OCI-LY7 (cell line): ENCODE results near the gene LDHAL6A. TPM values are rescaled to one million over a fixed set of nuclear protein-coding genes. Genes with fewer than 3 reads are reported as not detected.

Experiments
- BruUV-seq: library from RNA; stranded (reverse); fragments of 400-500 nt; replicated peaks from 2 replicates; lab custom pipeline; 2021; lab: Mats Ljungman, UMichigan
- CTCF ChIA-PET: fragments of 300-600 bp; sonication (Branson Sonifier 250); formaldehyde crosslinking; loops from one replicate; lab custom pipeline; 2022; ENCODE audit warnings: antibody characterized with exemption; ENCODE audit not compliant: unreplicated experiment; lab: Charles Lee
- POLR2A ChIA-PET: fragments of 300-600 bp; sonication (Branson Sonifier 250); formaldehyde crosslinking; loops from one replicate; lab custom pipeline; 2022; ENCODE audit warnings: antibody characterized with exemption; lab: Charles Lee
- DNase-seq: peaks from one replicate; pipeline ENCODE4 v3.0.0-alpha.2; 2015; ENCODE audit warnings: low spot score
- H2AFZ ChIP-seq: fragments of 200-600 bp; sonication (generic), shearing (Covaris generic); 2 replicates; pipeline ENCODE4 v1.6.1; 2014; ENCODE audit warnings: mild to moderate bottlenecking, antibody characterized with exemption, low read length, moderate library complexity
- H3K27ac ChIP-seq: fragments of 200-600 bp; sonication (generic); 2 replicates; pipeline ENCODE4 v1.5.1; 2014; ENCODE audit warnings: mixed run types, low read depth, mild to moderate bottlenecking, moderate library complexity, low read length, inconsistent platforms; ENCODE audit not compliant: poor library complexity, severe bottlenecking
- H3K36me3 ChIP-seq: fragments of 200-600 bp; sonication (generic); 2 replicates; pipeline ENCODE4 v1.6.1; 2014; ENCODE audit warnings: mild to moderate bottlenecking, antibody characterized with exemption, low read length, moderate library complexity, mixed read lengths; ENCODE audit not compliant: insufficient read depth
- H3K4me1 ChIP-seq: fragments of 200-600 bp; sonication (generic); 2 replicates; pipeline ENCODE4 v1.5.1; 2014; ENCODE audit warnings: mild to moderate bottlenecking, low read length; ENCODE audit not compliant: insufficient read depth, poor library complexity, severe bottlenecking
- H3K4me2 ChIP-seq: fragments of 200-600 bp; sonication (generic); 2 replicates; pipeline ENCODE4 v1.6.1; 2014; ENCODE audit warnings: mild to moderate bottlenecking, low read length
- H3K4me3 ChIP-seq: fragments of 200-600 bp; sonication (generic); 2 replicates; pipeline ENCODE4 v1.5.1; 2014; ENCODE audit warnings: mild to moderate bottlenecking, low read depth, low read length; ENCODE audit not compliant: poor library complexity, severe bottlenecking
- H3K79me2 ChIP-seq: fragments of 200-600 bp; sonication (generic); 2 replicates; pipeline ENCODE4 v1.6.1; 2016; ENCODE audit warnings: low read depth, mild to moderate bottlenecking, low read length, moderate library complexity, mixed read lengths; ENCODE audit not compliant: insufficient read depth
- H3K9me2 ChIP-seq: fragments of 200-600 bp; sonication (generic); 2 replicates; pipeline ENCODE4 v1.6.1; 2016; ENCODE audit warnings: mild to moderate bottlenecking, low read length, mixed read lengths; ENCODE audit not compliant: insufficient read depth
- H3K9me3 ChIP-seq: fragments of 200-600 bp; sonication (generic); 2 replicates; pipeline ENCODE4 v1.6.1; 2014; ENCODE audit warnings: mild to moderate bottlenecking, mixed run types, low read length, mixed read lengths
- H4K20me1 ChIP-seq: fragments of 200-600 bp; sonication (generic); 2 replicates; pipeline ENCODE4 v1.6.1; 2014; ENCODE audit warnings: mild to moderate bottlenecking, antibody characterized with exemption, low read length, moderate library complexity, mixed read lengths; ENCODE audit not compliant: insufficient read depth
- CTCF ChIP-seq: fragments of 200-600 bp; sonication (generic); conservative IDR thresholded peaks from 2 replicates; pipeline ENCODE4 v1.5.1; 2014; ENCODE audit warnings: mild to moderate bottlenecking, antibody characterized with exemption, low read length, moderate library complexity, mixed read lengths
- EZH2phosphoT487 ChIP-seq: fragments of 200-600 bp; sonication (generic); IDR thresholded peaks from 2 replicates; pipeline ENCODE4 v1.6.1; 2018; ENCODE audit warnings: low read depth, borderline replicate concordance, mild to moderate bottlenecking, mixed run types, antibody characterized with exemption, low read length, moderate library complexity, mixed read lengths
- intact Hi-C: fragments of 100-400 bp; cut with micrococcal nuclease; formaldehyde crosslinking; loops from one replicate; pipeline ENCODE4 v1.10.0; 2022; ENCODE audit not compliant: unreplicated experiment
- total RNA-seq, 2 experiments: library from RNA; depleted of rRNA in 1 of 2; stranded (reverse); fragments of >200 nt in 1 of 2; shearing (Covaris generic) in 1 of 2; gene quantifications; 2 replicates each; pipeline ENCODE4 v1.2.3, GENCODE V29; 2014 to 2022

The LDHAL6A gene
- total RNA-seq, 2 experiments from 2014 or later, result not detected

GRCh38 chr11:18491924-18492323 is 36.3 kb downstream of the LDHAL6A start:
- no peak for DNase-seq
- no peak overlapping the region for H3K4me2 ChIP-seq
- H3K27ac ChIP-seq, result no peak overlapping the region
- H3K36me3 ChIP-seq, result peaks cover 91% of the 10 kb centered on the region
- H3K9me2 ChIP-seq, result no peaks in the 10 kb centered on the region
- H3K9me3 ChIP-seq, result no peaks in the 10 kb centered on the region
- peaks cover 3% of the 10 kb centered on the region for H3K4me1 ChIP-seq
- POLR2A ChIA-PET, result interaction anchor here (0.5 to 0.9 kb wide), 2 partner anchors 16 to 69 kb away, joined by 3 to 4 read pairs; no protein-coding TSS in a partner anchor
- H4K20me1 ChIP-seq, result 0 out of 2 replicates have a peak, but pooled peaks cover 4% of the 10 kb centered on the region
- no peak overlapping the region for H3K4me3 ChIP-seq
- no TSS peak for BruUV-seq
- intact Hi-C loops, result loop anchor here (1.0 kb wide), 1 partner anchor 30 kb away; no protein-coding TSS in a partner anchor
- H2AFZ ChIP-seq, result no peak overlapping the region
- TF ChIP-seq CTCF (no peak), EZH2phosphoT487 (no peak)
- CTCF ChIA-PET, result no interaction called here
- H3K79me2 ChIP-seq, result no peaks in the 10 kb centered on the region

- intact Hi-C loops, result loop anchor here (1.0 kb wide), 1 partner anchor 29 kb away; no protein-coding TSS in a partner anchor
- Histone ChIP-seq H2AFZ (no peak overlapping the region), H4K20me1 (no peaks in the 10 kb centered on the region), H3K36me3 (peaks cover 90% of the 10 kb centered on the region), H3K79me2 (no peaks in the 10 kb centered on the region), H3K9me3 (no peaks in the 10 kb centered on the region), H3K9me2 (no peaks in the 10 kb centered on the region), H3K27ac (no peak overlapping the region), H3K4me2 (no peak overlapping the region), H3K4me1 (peaks cover 3% of the 10 kb centered on the region), H3K4me3 (no peak overlapping the region)
- DNase-seq, result no peak
- ChIA-PET POLR2A (interaction anchor here (0.6 to 1.6 kb wide), 3 partner anchors 8 to 505 kb away, joined by 3 to 5 read pairs (median 3); no protein-coding TSS in a partner anchor), CTCF (no interaction called here)
- no peak for TF ChIP-seq CTCF
- TF ChIP-seq EZH2phosphoT487, result no peak
- BruUV-seq, result no TSS peak
Observed at GRCh38 chr11:18492888-18493287, 37.2 kb downstream of the LDHAL6A start.

GRCh38 chr11:18493310-18493709 is 37.7 kb downstream of the LDHAL6A start:
- Histone ChIP-seq H3K27ac (no peak overlapping the region), H3K4me1 (peaks cover 3% of the 10 kb centered on the region), H2AFZ (no peak overlapping the region), H3K9me3 (no peaks in the 10 kb centered on the region), H3K36me3 (peaks cover 90% of the 10 kb centered on the region), H3K4me3 (no peak overlapping the region), H4K20me1 (no peaks in the 10 kb centered on the region), H3K79me2 (no peaks in the 10 kb centered on the region), H3K4me2 (no peak overlapping the region), H3K9me2 (no peaks in the 10 kb centered on the region)
- DNase-seq, result no peak
- intact Hi-C loops, result no loop called here
- no TSS peak for BruUV-seq
- TF ChIP-seq EZH2phosphoT487 (no peak), CTCF (no peak)
- ChIA-PET CTCF (no interaction called here), POLR2A (interaction anchor here (0.6 to 1.6 kb wide), 6 partner anchors 8 to 506 kb away, joined by 3 to 5 read pairs (median 4); no protein-coding TSS in a partner anchor)
